NCI-H1105 treated with DMSO at 0.1 percent for 48 hours (cell line): ENCODE measurements around the gene AHSP.
"Not testable (repeated sequence)": the region's sequence is repeated elsewhere in the genome, so short reads cannot be mapped to it uniquely, and the experiment has no call there.

Experiments used
- DNase-seq: peaks from one replicate; lab custom pipeline; 2025; lab: John Stamatoyannopoulos, UW

Gene AHSP

GRCh38 chr16:31527734-31528274 is at the start of gene AHSP:
Gene AHSP, plus strand, starts transcription at chr16:31527900. Its CDS starts 240 bp downstream, at chr16:31528140.
- DNase-seq: no peak

GRCh38 chr16:31478956-31479355 is 48.7 kb upstream of the AHSP start:
- DNase-seq: no peak

- no peak for DNase-seq
These were observed 47.9 kb upstream of the AHSP start for GRCh38 chr16:31479751-31480150.

- DNase-seq: no peak
These were observed 46.7 kb upstream of the AHSP start for GRCh38 chr16:31480851-31481536.

- DNase-seq: no peak
These were observed 44.6 kb upstream of the AHSP start, which contains the start of gene SLC5A2 for GRCh38 chr16:31483081-31483480. Gene SLC5A2, plus strand, starts transcription at chr16:31483123. Its CDS starts 14 bp downstream, at chr16:31483137.

- not testable (repeated sequence) for DNase-seq
These were observed 43.7 kb upstream of the AHSP start for GRCh38 chr16:31484048-31484447.

GRCh38 chr16:31484491-31485171 is 43.1 kb upstream of the AHSP start:
- no peak for DNase-seq

GRCh38 chr16:31485571-31485970 is 42.1 kb upstream of the AHSP start:
- DNase-seq: no peak

GRCh38 chr16:31486045-31486444 is 41.7 kb upstream of the AHSP start:
- DNase-seq: no peak

GRCh38 chr16:31487071-31487719 is 40.5 kb upstream of the AHSP start:
- DNase-seq: no peak

GRCh38 chr16:31487720-31488467 is 39.8 kb upstream of the AHSP start:
- peak; percentile 54 for DNase-seq

GRCh38 chr16:31488468-31489297 is 39.0 kb upstream of the AHSP start:
- DNase-seq: peak; percentile 39

- no peak for DNase-seq
These were observed 38.5 kb upstream of the AHSP start for GRCh38 chr16:31489298-31489564.

GRCh38 chr16:31489616-31490584 is 37.8 kb upstream of the AHSP start:
- DNase-seq: no peak

- no peak for DNase-seq
These were observed 35.8 kb upstream of the AHSP start for GRCh38 chr16:31491778-31492418.

- DNase-seq: no peak
These were observed 34.1 kb upstream of the AHSP start for GRCh38 chr16:31493506-31494125.

GRCh38 chr16:31496670-31497069 is 31.0 kb upstream of the AHSP start:
- DNase-seq: no peak

GRCh38 chr16:31498493-31498892 is 29.2 kb upstream of the AHSP start:
- DNase-seq: no peak

GRCh38 chr16:31499928-31500327 is 27.8 kb upstream of the AHSP start:
- DNase-seq: no peak
